Suprapubic skin (tissue), 4 donors: ENCODE results near the gene TBC1D5. TPM values are rescaled to one million over a fixed set of nuclear protein-coding genes. Genes with fewer than 3 reads are reported as not detected.
A peak's percentile ranks its signal among the peaks of the same experiment; 100 is the strongest.
"Not testable (repeated sequence)": the region's sequence is repeated elsewhere in the genome, so short reads cannot be mapped to it uniquely, and the experiment has no call there.

Source experiments
- DNase-seq, 2 donors: peaks; one replicate each; pipeline ENCODE4 v3.0.0-alpha.2; 2019; ENCODE audit warnings: low spot score in 2 of 2
- H3K27ac ChIP-seq: fragments of 200-600 bp; sonication (generic); one replicate; pipeline ENCODE4 v1.5.1; 2019
- H3K27me3 ChIP-seq: fragments of 200-600 bp; sonication (generic); one replicate; pipeline ENCODE4 v1.5.1; 2019
- H3K36me3 ChIP-seq: fragments of 200-600 bp; sonication (generic); one replicate; pipeline ENCODE4 v1.5.1; 2019
- H3K4me1 ChIP-seq: fragments of 200-600 bp; sonication (generic); one replicate; pipeline ENCODE4 v1.5.1; 2019
- H3K4me3 ChIP-seq: fragments of 200-600 bp; sonication (generic); one replicate; pipeline ENCODE4 v1.5.1; 2019; ENCODE audit warnings: mild to moderate bottlenecking
- H3K9me3 ChIP-seq: fragments of 200-600 bp; sonication (generic); one replicate; pipeline ENCODE4 v1.5.1; 2019
- CTCF ChIP-seq, 2 donors: fragments of 200-600 bp in 1 of 2; fragments of 450-650 bp in 1 of 2; sonication (generic) in 1 of 2; IDR thresholded peaks; one replicate each; pipeline ENCODE4 v1.5.1; 2016 to 2019; ENCODE audit warnings: antibody characterized with exemption in 2 of 2, mild to moderate bottlenecking in 1 of 2, moderate library complexity in 1 of 2
- EP300 ChIP-seq: sonication (generic); formaldehyde crosslinking; IDR thresholded peaks from one replicate; pipeline ENCODE4 v1.6.1; 2017; ENCODE audit warnings: antibody characterized with exemption
- POLR2A ChIP-seq, 2 donors: fragments of 450-650 bp; IDR thresholded peaks; one replicate each; pipeline ENCODE4 v1.6.1; 2017; ENCODE audit warnings: antibody characterized with exemption in 2 of 2, mild to moderate bottlenecking in 2 of 2, moderate library complexity in 2 of 2
- POLR2AphosphoS5 ChIP-seq, 3 donors: sonication (generic); formaldehyde crosslinking; IDR thresholded peaks; one replicate each; pipeline ENCODE4 v1.6.1; 2017; ENCODE audit warnings: antibody characterized with exemption in 3 of 3
- WGBS: methylation state at CpG from one replicate; pipeline ENCODE4 v1.1.5; 2018; 5-methylcytosine and 5-hydroxymethylcytosine counted together
- total RNA-seq, 4 donors: library from RNA; depleted of rRNA; stranded (reverse); fragments of >200 nt; gene quantifications; one replicate each; pipeline ENCODE4 v1.1.0, GENCODE V29; 2016

TBC1D5 gene
- total RNA-seq, 4 donors from 2014 or later, result 66.4 to 98.5 (median 79.9) TPM

- Histone ChIP-seq H3K27me3 (no peaks in the 10 kb centered on the region), H3K36me3 (no peaks in the 10 kb centered on the region), H3K9me3 (peaks cover 4% of the 10 kb centered on the region), H3K27ac (no peak overlapping the region), H3K4me3 (no peak overlapping the region), H3K4me1 (peaks cover 4% of the 10 kb centered on the region)
- TF ChIP-seq POLR2A (IDR thresholded peaks at IDR 0.05), result no peak
- no peak for TF ChIP-seq CTCF (IDR thresholded peaks at IDR 0.05)
- DNase-seq, result no peak
- 59% methylated on average over 4 of the region's 4 CpGs for WGBS
Measured at GRCh38 chr3:17491601-17492000, 250.8 kb downstream of the TBC1D5 start.

- H3K4me1 ChIP-seq, H3K27ac ChIP-seq, H3K4me3 ChIP-seq, H3K9me3 ChIP-seq, H3K27me3 ChIP-seq, DNase-seq, H3K36me3 ChIP-seq: not testable (repeated sequence)
- 87% methylated on average over 1 of the region's 1 CpG for WGBS
Measured at GRCh38 chr3:17491190-17491589, 251.2 kb downstream of the TBC1D5 start.

GRCh38 chr3:17489139-17489538 is 253.3 kb downstream of the TBC1D5 start:
- no peak for DNase-seq
- H3K27ac ChIP-seq, result no peak overlapping the region
- peaks cover 4% of the 10 kb centered on the region for H3K4me1 ChIP-seq
- H3K9me3 ChIP-seq, result peaks cover 4% of the 10 kb centered on the region
- H3K36me3 ChIP-seq, result no peaks in the 10 kb centered on the region
- no peaks in the 10 kb centered on the region for H3K27me3 ChIP-seq
- no peak overlapping the region for H3K4me3 ChIP-seq
- TF ChIP-seq CTCF (IDR thresholded peaks at IDR 0.05) (no peak), POLR2AphosphoS5 (IDR thresholded peaks at IDR 0.05) (no peak), EP300 (no peak), POLR2A (IDR thresholded peaks at IDR 0.05) (no peak)

GRCh38 chr3:17481116-17481515 is 261.3 kb downstream of the TBC1D5 start:
- TF ChIP-seq POLR2A (IDR thresholded peaks at IDR 0.05) (no peak), EP300 (no peak), CTCF (IDR thresholded peaks at IDR 0.05) (no peak), POLR2AphosphoS5 (IDR thresholded peaks at IDR 0.05) (no peak)
- no peak overlapping the region for H3K27ac ChIP-seq
- H3K27me3 ChIP-seq, result no peaks in the 10 kb centered on the region
- peak in 1 of 2 donors; percentile 59 for DNase-seq
- no peaks in the 10 kb centered on the region for H3K36me3 ChIP-seq
- no peaks in the 10 kb centered on the region for H3K9me3 ChIP-seq
- 80% methylated on average over 1 of the region's 10 CpGs for WGBS
- peaks cover 8% of the 10 kb centered on the region for H3K4me1 ChIP-seq
- no peak overlapping the region for H3K4me3 ChIP-seq

- 99% methylated on average over 8 of the region's 16 CpGs for WGBS
- Histone ChIP-seq H3K27me3 (no peaks in the 10 kb centered on the region), H3K4me3 (no peak overlapping the region), H3K36me3 (no peaks in the 10 kb centered on the region), H3K9me3 (no peaks in the 10 kb centered on the region), H3K4me1 (peaks cover 8% of the 10 kb centered on the region), H3K27ac (no peak overlapping the region)
- DNase-seq, result peak in 1 of 2 donors; percentile 42
- TF ChIP-seq POLR2A (IDR thresholded peaks at IDR 0.05) (no peak), EP300 (no peak), CTCF (IDR thresholded peaks at IDR 0.05) (no peak), POLR2AphosphoS5 (IDR thresholded peaks at IDR 0.05) (no peak)
Measured at GRCh38 chr3:17479681-17480405, 262.6 kb downstream of the TBC1D5 start.

GRCh38 chr3:17478673-17479072 is 263.8 kb downstream of the TBC1D5 start:
- H3K9me3 ChIP-seq, result no peaks in the 10 kb centered on the region
- H3K4me1 ChIP-seq, result peaks cover 8% of the 10 kb centered on the region
- 71% methylated on average over 2 of the region's 2 CpGs for WGBS
- H3K36me3 ChIP-seq, result no peaks in the 10 kb centered on the region
- no peak overlapping the region for H3K4me3 ChIP-seq
- H3K27me3 ChIP-seq, result no peaks in the 10 kb centered on the region
- TF ChIP-seq POLR2AphosphoS5 (IDR thresholded peaks at IDR 0.05) (no peak), POLR2A (IDR thresholded peaks at IDR 0.05) (no peak), EP300 (no peak), CTCF (IDR thresholded peaks at IDR 0.05) (no peak)
- no peak for DNase-seq
- no peak overlapping the region for H3K27ac ChIP-seq
